Measurements from ENCODE around the gene ZP2.
"Not testable (repeated sequence)": the region's sequence is repeated elsewhere in the genome, so short reads cannot be mapped to it uniquely, and the experiment has no call there.

The ZP2 gene

GRCh38 chr16:21175397-21175796, 36.0 kb downstream of the ZP2 start:
- H3K9me3 ChIP-seq, result no peaks in the 10 kb centered on the region
- no peak overlapping the region for H3K4me3 ChIP-seq (ENCODE audit: low read depth in 1 of 2, low read length in 1 of 2)
- H3K27me3 ChIP-seq, result no peaks in the 10 kb centered on the region
- no peak for TF ChIP-seq CTCF (IDR thresholded peaks at IDR 0.05)
- no peaks in the 10 kb centered on the region for H3K4me1 ChIP-seq (ENCODE audit: control insufficient read depth in 1 of 2, insufficient read depth in 1 of 2, low read depth in 1 of 2, low read length in 1 of 2)
- H3K36me3 ChIP-seq, result peaks cover 27% of the 10 kb centered on the region
- no peak overlapping the region for H3K27ac ChIP-seq

- no peaks in the 10 kb centered on the region for H3K9me3 ChIP-seq
- no peak for TF ChIP-seq CTCF (IDR thresholded peaks at IDR 0.05)
- no peaks in the 10 kb centered on the region for H3K4me1 ChIP-seq (ENCODE audit: control insufficient read depth in 1 of 2, insufficient read depth in 1 of 2, low read depth in 1 of 2, low read length in 1 of 2)
- H3K36me3 ChIP-seq, result peaks cover 31% of the 10 kb centered on the region
- H3K27me3 ChIP-seq, result no peaks in the 10 kb centered on the region
- no peak overlapping the region for H3K4me3 ChIP-seq (ENCODE audit: low read depth in 1 of 2, low read length in 1 of 2)
- H3K27ac ChIP-seq, result no peak overlapping the region
Observed at GRCh38 chr16:21172650-21173049, 38.7 kb downstream of the ZP2 start.

GRCh38 chr16:21170116-21170515, 41.3 kb downstream of the ZP2 start:
- not testable (repeated sequence) for H3K4me3 ChIP-seq (ENCODE audit: low read depth in 1 of 2, low read length in 1 of 2); H3K27me3 ChIP-seq; H3K27ac ChIP-seq; H3K9me3 ChIP-seq; H3K4me1 ChIP-seq (ENCODE audit: control insufficient read depth in 1 of 2, insufficient read depth in 1 of 2, low read depth in 1 of 2, low read length in 1 of 2)
- peaks cover 31% of the 10 kb centered on the region for H3K36me3 ChIP-seq

- H3K36me3 ChIP-seq, result peaks cover 27% of the 10 kb centered on the region
- no peaks in the 10 kb centered on the region for H3K9me3 ChIP-seq
- no peaks in the 10 kb centered on the region for H3K27me3 ChIP-seq
- no peaks in the 10 kb centered on the region for H3K4me1 ChIP-seq (ENCODE audit: control insufficient read depth in 1 of 2, insufficient read depth in 1 of 2, low read depth in 1 of 2, low read length in 1 of 2)
- no peak overlapping the region for H3K27ac ChIP-seq
- no peak for TF ChIP-seq CTCF (IDR thresholded peaks at IDR 0.05)
- no peak overlapping the region for H3K4me3 ChIP-seq (ENCODE audit: low read depth in 1 of 2, low read length in 1 of 2)
Observed at GRCh38 chr16:21169249-21169981, 42.0 kb downstream of the ZP2 start.

- H3K4me3 ChIP-seq (ENCODE audit: low read depth in 1 of 2, low read length in 1 of 2), result no peak overlapping the region
- peaks cover 23% of the 10 kb centered on the region for H3K36me3 ChIP-seq
- no peak overlapping the region for H3K27ac ChIP-seq
Observed at GRCh38 chr16:21167929-21168602, 43.3 kb downstream of the ZP2 start.

More at GRCh38 chr16:21167929-21168602, 43.3 kb downstream of the ZP2 start:
- no peaks in the 10 kb centered on the region for H3K4me1 ChIP-seq (ENCODE audit: control insufficient read depth in 1 of 2, insufficient read depth in 1 of 2, low read depth in 1 of 2, low read length in 1 of 2)
- no peaks in the 10 kb centered on the region for H3K9me3 ChIP-seq
- no peaks in the 10 kb centered on the region for H3K27me3 ChIP-seq
- no peak for TF ChIP-seq CTCF (IDR thresholded peaks at IDR 0.05)
